Lower leg skin (tissue), 3 donors: ENCODE measurements around the gene COX15.

Experiments
- CTCF ChIP-seq, 3 donors: fragments of 450-650 bp; IDR thresholded peaks; one replicate each; pipeline ENCODE4 v1.5.1; 2016; ENCODE audit warnings: antibody characterized with exemption in 3 of 3, mild to moderate bottlenecking in 3 of 3, moderate library complexity in 2 of 3
- POLR2A ChIP-seq, 2 donors: fragments of 450-650 bp; IDR thresholded peaks; one replicate each; pipeline ENCODE4 v1.6.1; 2016 to 2017; ENCODE audit warnings: antibody characterized with exemption in 2 of 2, mild to moderate bottlenecking in 1 of 2, moderate library complexity in 1 of 2

- TF ChIP-seq POLR2A (IDR thresholded peaks at IDR 0.05) (no peak), CTCF (IDR thresholded peaks at IDR 0.05) (no peak)
Observed at GRCh38 chr10:99742254-99742653, 10.3 kb upstream of the COX15 start.
